HEK293 (cell line): ENCODE data around the gene B4GALNT3.

Experiments
- CTCF ChIA-PET: fragments of 350-600 bp; formaldehyde crosslinking; extraction: SDS; loops from one replicate; lab custom pipeline; 2021; ENCODE audit warnings: antibody characterized with exemption; lab: Yijun Ruan, JAX
- POLR2A ChIA-PET: fragments of 300-600 bp; formaldehyde crosslinking; extraction: SDS; loops from one replicate; lab custom pipeline; 2020; ENCODE audit warnings: antibody characterized with exemption, inconsistent platforms; lab: Yijun Ruan, JAX
- H3K27ac ChIP-seq: fragments of 200-500 bp; sonication (Bioruptor generic); 2 replicates; pipeline ENCODE4 v1.5.1; 2014; ENCODE audit warnings: low read depth, low read length, control low read depth, inconsistent platforms; ENCODE audit errors: extremely low read depth
- H3K36me3 ChIP-seq, 2 experiments: fragments of 200-500 bp in 1 of 2; sonication (Bioruptor generic) in 1 of 2; 1 replicate in 1 of 2; 2 replicates in 1 of 2; pipeline ENCODE4 v1.5.1; 2014 to 2017; ENCODE audit warnings: inconsistent platforms in 2 of 2, low read length in 2 of 2; ENCODE audit not compliant: control insufficient read depth in 2 of 2, insufficient read depth in 1 of 2
- H3K4me1 ChIP-seq: fragments of 200-500 bp; sonication (Bioruptor generic); 2 replicates; pipeline ENCODE4 v1.5.1; 2014; ENCODE audit warnings: mild to moderate bottlenecking, low read length, inconsistent platforms; ENCODE audit not compliant: control insufficient read depth, insufficient read depth
- H3K4me3 ChIP-seq: 2 replicates; pipeline ENCODE4 v1.5.1; 2011; ENCODE audit warnings: low read depth, mild to moderate bottlenecking, control low read depth, low read length, moderate library complexity
- H3K9me3 ChIP-seq: fragments of 200-500 bp; sonication (Bioruptor generic); 2 replicates; pipeline ENCODE4 v1.5.1; 2014; ENCODE audit warnings: low read depth, low read length, inconsistent platforms; ENCODE audit not compliant: control insufficient read depth, insufficient read depth
- EGR2 ChIP-seq: fragments of 450-650 bp; formaldehyde crosslinking; IDR thresholded peaks from 2 replicates; pipeline ENCODE4 v1.5.1; 2016; ENCODE audit warnings: low read depth, missing biosample characterization, missing genetic modification characterization
- GLIS2 ChIP-seq: fragments of 450-650 bp; formaldehyde crosslinking; IDR thresholded peaks from 2 replicates; pipeline ENCODE4 v1.5.1; 2016; ENCODE audit warnings: missing biosample characterization, missing genetic modification characterization
- SETDB1 ChIP-seq: IDR thresholded peaks from one replicate; pipeline ENCODE4 v1.6.1; 2017; ENCODE audit warnings: mild to moderate bottlenecking, low read length, moderate library complexity, mixed read lengths; ENCODE audit not compliant: insufficient read length
- TSHZ1 ChIP-seq: fragments of 450-650 bp; formaldehyde crosslinking; IDR thresholded peaks from 2 replicates; pipeline ENCODE4 v1.5.1; 2016; ENCODE audit warnings: missing biosample characterization, missing genetic modification characterization, borderline replicate concordance
- YY2 ChIP-seq: fragments of 450-650 bp; formaldehyde crosslinking; IDR thresholded peaks from 2 replicates; pipeline ENCODE4 v1.5.1; 2016; ENCODE audit warnings: missing biosample characterization, missing genetic modification characterization
- ZBTB26 ChIP-seq: fragments of 450-650 bp; formaldehyde crosslinking; optimal IDR thresholded peaks from 2 replicates; pipeline ENCODE3; 2016; ENCODE audit warnings: missing biosample characterization, mild to moderate bottlenecking, missing genetic modification characterization
- ZBTB7A ChIP-seq: fragments of 450-650 bp; formaldehyde crosslinking; IDR thresholded peaks from 2 replicates; pipeline ENCODE4 v1.5.1; 2016; ENCODE audit warnings: low read depth, missing biosample characterization, missing genetic modification characterization
- ZFP3 ChIP-seq: fragments of 450-650 bp; formaldehyde crosslinking; IDR thresholded peaks from 2 replicates; pipeline ENCODE4 v1.5.1; 2016; ENCODE audit warnings: low read depth, missing biosample characterization, missing genetic modification characterization
- ZFP37 ChIP-seq: fragments of 450-650 bp; formaldehyde crosslinking; IDR thresholded peaks from 2 replicates; pipeline ENCODE4 v1.5.1; 2016; ENCODE audit warnings: missing biosample characterization, missing genetic modification characterization
- ZIC2 ChIP-seq: fragments of 450-650 bp; formaldehyde crosslinking; IDR thresholded peaks from 2 replicates; pipeline ENCODE4 v1.5.1; 2016; ENCODE audit warnings: missing biosample characterization, missing genetic modification characterization
- ZNF114 ChIP-seq: fragments of 450-650 bp; formaldehyde crosslinking; IDR thresholded peaks from 2 replicates; pipeline ENCODE4 v1.5.0; 2017; ENCODE audit warnings: missing biosample characterization, missing genetic modification characterization
- ZNF16 ChIP-seq: fragments of 450-650 bp; formaldehyde crosslinking; IDR thresholded peaks from 2 replicates; pipeline ENCODE4 v1.5.1; 2016; ENCODE audit warnings: low read depth, missing biosample characterization, missing genetic modification characterization
- ZNF169 ChIP-seq: fragments of 450-650 bp; formaldehyde crosslinking; IDR thresholded peaks from 2 replicates; pipeline ENCODE4 v1.5.1; 2016; ENCODE audit warnings: missing biosample characterization, missing genetic modification characterization
- ZNF280C ChIP-seq: fragments of 450-650 bp; formaldehyde crosslinking; IDR thresholded peaks from 2 replicates; pipeline ENCODE4 v1.5.1; 2016; ENCODE audit warnings: missing biosample characterization, missing genetic modification characterization
- ZNF513 ChIP-seq: fragments of 450-650 bp; IDR thresholded peaks from 2 replicates; pipeline ENCODE4 v1.5.1; 2018; ENCODE audit warnings: missing biosample characterization, missing genetic modification characterization
- ZNF639 ChIP-seq: fragments of 450-650 bp; formaldehyde crosslinking; IDR thresholded peaks from 2 replicates; pipeline ENCODE4 v1.5.1; 2016; ENCODE audit warnings: missing biosample characterization, missing genetic modification characterization
- ZNF791 ChIP-seq: fragments of 450-650 bp; formaldehyde crosslinking; IDR thresholded peaks from 2 replicates; pipeline ENCODE4 v1.5.1; 2016; ENCODE audit warnings: missing biosample characterization, missing genetic modification characterization
- ZNF843 ChIP-seq: fragments of 450-650 bp; formaldehyde crosslinking; IDR thresholded peaks from 2 replicates; pipeline ENCODE4 v1.5.1; 2016; ENCODE audit warnings: missing biosample characterization, missing genetic modification characterization

The B4GALNT3 gene

GRCh38 chr12:530821-531220 is 71.1 kb downstream of the B4GALNT3 start:
- TF ChIP-seq ZNF791: no peak
- no peak for TF ChIP-seq ZBTB7A (tag by site-specific recombination)
- no peak for TF ChIP-seq ZNF843 (tag by site-specific recombination)
- TF ChIP-seq ZFP3 (tag by site-specific recombination): no peak
- TF ChIP-seq ZNF280C (tag by site-specific recombination): no peak
- TF ChIP-seq ZNF16 (tag by site-specific recombination): no peak
- TF ChIP-seq ZBTB26 (tag by site-specific recombination): no peak
- TF ChIP-seq ZFP37: no peak
- no peak for TF ChIP-seq ZNF513 (tag by site-specific recombination)
- TF ChIP-seq ZNF114: no peak
- no peak for TF ChIP-seq TSHZ1 (tag by site-specific recombination)
- no peak for TF ChIP-seq ZNF639 (tag by site-specific recombination)
- no peak for TF ChIP-seq GLIS2 (tag by site-specific recombination)
- Histone ChIP-seq H3K4me1 (no peaks in the 10 kb centered on the region), H3K4me3 (no peak overlapping the region), H3K27ac (no peak overlapping the region), H3K36me3 (no peaks in the 10 kb centered on the region), H3K9me3 (no peaks in the 10 kb centered on the region)
- POLR2A ChIA-PET: no interaction called here
- CTCF ChIA-PET: interaction anchor here (0.5 to 3.7 kb wide), 5 partner anchors 10 to 88 kb away, joined by 3 to 11 read pairs (median 4); no protein-coding TSS in a partner anchor

GRCh38 chr12:531951-532585 is 72.3 kb downstream of the B4GALNT3 start:
- no peaks in the 10 kb centered on the region for H3K36me3 ChIP-seq
- no peak overlapping the region for H3K4me3 ChIP-seq
- no peak overlapping the region for H3K27ac ChIP-seq
- H3K9me3 ChIP-seq: no peaks in the 10 kb centered on the region
- H3K4me1 ChIP-seq: no peaks in the 10 kb centered on the region
- CTCF ChIA-PET: interaction anchor here (1.8 to 5.8 kb wide), 2 partner anchors 15 to 90 kb away, joined by 7 to 30 read pairs; no protein-coding TSS in a partner anchor
- POLR2A ChIA-PET: no interaction called here
- TF ChIP-seq ZIC2 (no peak), ZFP37 (no peak), SETDB1 (peak; percentile 45), EGR2 (tag by site-specific recombination) (no peak), ZNF169 (tag by site-specific recombination) (peak; percentile 97), YY2 (tag by site-specific recombination) (no peak)
